Activated naive CD8-positive, alpha-beta T cell (primary cell): ENCODE results near the gene GLT8D2.

ENCODE experiments used
- H3K27ac Mint-ChIP-seq: one replicate; pipeline ENCODE4 v1.8.0; 2021; ENCODE audit warnings: mixed read lengths
- H3K27me3 Mint-ChIP-seq: one replicate; pipeline ENCODE4 v1.8.0; 2021; ENCODE audit warnings: mixed read lengths
- H3K36me3 Mint-ChIP-seq: one replicate; pipeline ENCODE4 v1.8.0; 2021; ENCODE audit warnings: mixed read lengths
- H3K4me1 Mint-ChIP-seq: one replicate; pipeline ENCODE4 v1.8.0; 2021; ENCODE audit warnings: low read depth, mixed read lengths
- H3K4me3 Mint-ChIP-seq: one replicate; pipeline ENCODE4 v1.8.0; 2021; ENCODE audit warnings: mild to moderate bottlenecking, mixed read lengths
- H3K9me3 Mint-ChIP-seq: one replicate; pipeline ENCODE4 v1.8.0; 2021; ENCODE audit warnings: low read depth, mixed read lengths

The GLT8D2 gene

DNA sequence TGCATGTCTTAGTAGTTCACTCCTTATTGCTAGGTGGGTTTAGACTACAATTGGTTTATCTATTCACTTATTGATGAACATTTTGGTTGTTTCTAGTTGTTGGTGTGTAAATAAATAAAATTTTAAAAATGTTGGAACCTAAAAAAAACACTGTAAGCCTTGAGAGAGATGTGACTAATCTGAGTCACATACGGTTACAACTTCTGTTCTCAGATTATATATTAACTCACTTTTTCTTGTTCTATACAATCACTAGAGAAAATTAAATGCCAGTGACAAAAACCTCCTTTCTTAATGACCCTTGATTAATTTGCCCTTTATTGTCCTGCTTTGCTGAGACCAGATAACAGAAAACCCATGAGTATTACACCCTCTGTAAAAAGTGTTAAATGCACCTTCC, 91.4 kb downstream of the GLT8D2 start:
- Mint-ChIP-seq H3K4me1 (peaks cover 26% of the 10 kb centered on the region), H3K36me3 (peaks cover 2% of the 10 kb centered on the region), H3K27ac (no peak overlapping the region), H3K9me3 (no peaks in the 10 kb centered on the region), H3K27me3 (no peaks in the 10 kb centered on the region), H3K4me3 (peak overlapping the region; percentile 33)

DNA sequence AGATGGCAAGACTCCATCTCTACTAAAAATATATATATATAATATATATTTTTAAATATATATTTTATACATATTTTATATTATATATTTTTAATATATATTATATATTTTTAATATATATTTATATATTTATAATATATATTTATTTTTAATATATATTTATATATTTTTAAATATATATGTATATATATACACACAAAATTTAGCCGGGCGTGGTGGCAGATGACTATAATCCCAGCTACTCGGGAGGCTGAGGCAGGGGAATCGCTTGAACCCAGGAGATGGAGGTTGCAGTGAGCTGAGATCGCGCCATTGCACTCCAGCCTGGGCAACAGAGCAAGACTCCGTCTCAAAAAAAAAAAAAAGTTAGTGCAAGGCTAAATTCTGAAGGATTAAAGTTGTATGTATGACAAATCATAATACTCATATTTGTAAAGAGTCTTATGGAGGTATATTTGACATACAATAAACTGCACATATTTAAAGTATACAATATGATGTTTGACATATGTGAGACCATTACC, 92.1 kb downstream of the GLT8D2 start:
- peaks cover 26% of the 10 kb centered on the region for H3K4me1 Mint-ChIP-seq
- H3K36me3 Mint-ChIP-seq: peaks cover 2% of the 10 kb centered on the region
- H3K9me3 Mint-ChIP-seq: no peaks in the 10 kb centered on the region
- peak overlapping the region; percentile 95 for H3K4me3 Mint-ChIP-seq
- H3K27me3 Mint-ChIP-seq: no peaks in the 10 kb centered on the region
- H3K27ac Mint-ChIP-seq: peak overlapping the region; percentile 98

DNA sequence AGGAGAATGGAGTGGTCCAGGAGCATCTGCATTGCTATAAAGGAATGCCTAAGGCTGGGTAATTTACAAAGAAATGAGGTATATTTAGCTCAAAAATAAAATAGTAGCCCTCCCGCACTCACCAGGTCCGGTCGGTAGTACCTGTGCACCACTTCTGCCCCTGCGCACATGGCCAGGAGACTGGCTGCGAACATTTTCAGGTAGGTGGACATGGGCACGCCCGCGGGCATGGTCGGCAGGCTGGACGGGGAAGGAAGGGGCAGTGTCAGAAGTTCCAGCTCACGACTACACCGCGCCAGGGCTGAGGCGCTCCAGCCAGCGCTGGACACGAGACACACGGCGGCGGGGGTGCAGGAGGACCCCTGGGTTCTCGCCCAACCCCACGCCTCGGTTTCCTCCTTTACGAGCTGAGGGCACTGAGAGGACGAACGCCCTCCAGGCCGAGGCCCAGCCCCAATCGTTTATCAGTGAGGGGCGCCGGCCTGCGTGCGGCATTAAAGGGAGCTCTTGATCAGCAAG, 93.4 kb downstream of the GLT8D2 start:
- H3K36me3 Mint-ChIP-seq: peaks cover 2% of the 10 kb centered on the region
- peak overlapping the region; percentile 95 for H3K4me3 Mint-ChIP-seq
- no peaks in the 10 kb centered on the region for H3K9me3 Mint-ChIP-seq
- peaks cover 36% of the 10 kb centered on the region for H3K4me1 Mint-ChIP-seq
- H3K27ac Mint-ChIP-seq: peak overlapping the region; percentile 98
- no peaks in the 10 kb centered on the region for H3K27me3 Mint-ChIP-seq

DNA sequence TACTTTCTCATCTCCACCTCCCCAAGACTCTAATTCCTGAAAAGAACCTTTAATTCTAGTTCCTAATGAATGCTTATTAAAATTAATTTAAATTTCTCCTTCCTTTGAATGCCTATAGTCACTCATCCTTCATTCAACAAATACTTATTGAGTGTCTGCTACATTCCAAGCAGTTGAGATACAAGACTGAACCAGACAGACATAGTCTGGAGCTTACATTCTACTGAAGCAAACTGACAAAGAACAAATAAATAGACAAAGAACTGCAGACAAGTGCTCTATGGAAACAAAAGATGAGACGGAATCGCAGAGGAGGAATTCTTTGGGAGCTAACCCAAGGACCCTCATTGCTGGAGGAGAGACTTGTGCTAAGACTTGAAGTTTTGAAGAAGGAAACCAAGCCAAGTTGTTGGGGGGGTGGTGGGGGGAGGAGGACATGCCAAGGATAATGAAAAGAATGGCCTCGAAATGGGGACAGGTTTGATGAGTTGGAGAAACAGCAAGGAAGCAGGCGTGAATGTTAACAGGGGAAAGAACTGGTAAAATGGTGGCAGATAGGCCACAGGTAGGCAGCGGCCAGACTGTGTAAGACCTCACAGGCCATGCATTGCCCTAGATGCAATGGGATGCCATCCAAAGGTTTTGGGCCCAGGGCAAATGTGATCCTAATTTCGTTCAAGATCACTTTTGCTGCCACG, 94.0 kb downstream of the GLT8D2 start:
- Mint-ChIP-seq H3K27me3 (no peaks in the 10 kb centered on the region), H3K36me3 (peaks cover 2% of the 10 kb centered on the region), H3K4me1 (peaks cover 36% of the 10 kb centered on the region), H3K4me3 (peak overlapping the region; percentile 95), H3K27ac (peak overlapping the region; percentile 98), H3K9me3 (no peaks in the 10 kb centered on the region)

DNA sequence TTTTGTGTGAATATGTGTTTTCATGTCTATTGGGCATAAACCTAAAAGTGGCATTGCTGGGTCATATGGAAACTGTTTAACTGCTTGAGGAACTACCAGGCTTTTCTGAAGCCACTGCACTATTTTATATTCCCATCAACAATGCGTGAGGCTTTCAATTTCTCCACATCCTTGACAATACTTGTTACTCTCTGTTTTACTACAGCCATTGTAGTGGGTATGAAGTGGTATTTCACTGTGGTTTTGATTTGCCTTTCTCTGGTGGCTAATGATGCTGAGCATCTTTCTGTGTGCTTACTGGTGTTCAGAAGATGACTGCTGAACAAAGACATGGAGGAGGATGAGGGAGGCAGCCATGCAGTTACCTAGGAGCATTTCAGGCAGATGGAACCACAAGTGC, 97.5 kb downstream of the GLT8D2 start:
- peaks cover 50% of the 10 kb centered on the region for H3K4me1 Mint-ChIP-seq
- H3K4me3 Mint-ChIP-seq: peak overlapping the region; percentile 2
- H3K27ac Mint-ChIP-seq: peak overlapping the region; percentile 82
- peaks cover 7% of the 10 kb centered on the region for H3K36me3 Mint-ChIP-seq
- H3K9me3 Mint-ChIP-seq: no peaks in the 10 kb centered on the region
- H3K27me3 Mint-ChIP-seq: no peaks in the 10 kb centered on the region

DNA sequence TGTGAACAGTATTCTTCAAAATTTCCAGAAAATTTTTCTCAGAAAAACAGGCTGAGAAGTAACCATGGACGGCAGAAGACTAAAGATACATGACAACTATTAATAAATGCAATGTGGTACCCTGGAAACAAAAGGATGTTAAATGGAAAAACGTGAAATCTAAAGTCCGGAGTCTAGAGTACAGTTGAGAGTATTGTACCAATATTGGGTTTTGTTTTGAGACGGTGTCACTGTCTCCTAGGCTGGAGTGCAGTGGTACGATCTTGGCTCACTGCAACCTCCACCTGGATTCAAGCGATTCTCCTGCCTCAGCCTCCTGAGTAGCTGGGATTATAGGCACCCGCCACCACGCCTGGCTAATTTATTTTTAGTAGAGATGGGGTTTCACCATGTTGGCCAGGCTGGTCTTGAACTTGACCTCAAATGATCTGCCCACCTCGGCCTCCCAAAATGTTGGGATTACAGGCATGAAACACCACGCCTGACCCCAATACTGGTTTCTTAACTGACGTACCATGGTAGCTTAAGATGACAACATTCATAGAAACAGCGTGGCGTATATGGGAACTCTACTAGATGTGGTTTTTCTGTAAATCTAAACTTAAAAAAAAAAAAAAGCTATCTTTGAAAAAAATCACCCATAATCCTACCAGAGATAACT, 101.1 kb downstream of the GLT8D2 start:
- H3K36me3 Mint-ChIP-seq: peaks cover 5% of the 10 kb centered on the region
- peak overlapping the region; percentile 75 for H3K27ac Mint-ChIP-seq
- peak overlapping the region; percentile 20 for H3K4me3 Mint-ChIP-seq
- peaks cover 36% of the 10 kb centered on the region for H3K4me1 Mint-ChIP-seq
- no peaks in the 10 kb centered on the region for H3K9me3 Mint-ChIP-seq
- no peaks in the 10 kb centered on the region for H3K27me3 Mint-ChIP-seq

DNA sequence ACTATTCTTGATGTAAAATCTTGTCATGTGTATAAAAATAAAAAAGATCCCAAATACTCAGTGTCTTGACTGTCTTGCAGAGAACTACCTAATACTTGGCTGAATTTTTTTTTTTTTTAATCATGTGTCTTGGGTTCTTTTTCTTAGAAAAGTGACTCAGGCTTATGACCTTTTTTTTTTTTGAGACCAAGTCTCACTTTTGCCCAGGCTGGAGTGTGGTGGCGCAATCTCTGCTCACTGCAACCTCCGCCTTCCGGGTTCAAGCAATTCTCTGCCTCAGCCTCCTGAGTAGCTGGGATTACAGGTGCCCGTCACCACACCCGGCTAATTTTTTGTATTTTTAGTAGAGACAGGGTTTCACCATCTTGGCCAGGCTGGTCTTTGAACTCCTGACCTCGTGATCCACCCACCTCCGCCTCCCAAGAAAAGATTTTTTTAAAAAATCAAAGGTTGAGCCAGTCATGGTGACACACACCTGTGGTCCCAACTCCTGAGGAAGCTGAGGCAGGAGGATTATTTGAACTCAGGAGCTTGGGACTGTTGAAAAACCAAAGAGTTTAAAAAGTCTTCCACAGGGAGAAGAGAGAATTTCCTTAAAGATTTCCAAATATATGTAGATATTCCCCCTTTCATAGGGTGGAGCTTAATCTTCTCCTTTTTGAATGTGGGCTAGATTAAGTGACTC, 102.0 kb downstream of the GLT8D2 start:
- no peak overlapping the region for H3K4me3 Mint-ChIP-seq
- H3K4me1 Mint-ChIP-seq: peaks cover 38% of the 10 kb centered on the region
- H3K27ac Mint-ChIP-seq: peak overlapping the region; percentile 75
- peaks cover 8% of the 10 kb centered on the region for H3K36me3 Mint-ChIP-seq
- H3K9me3 Mint-ChIP-seq: no peaks in the 10 kb centered on the region
- no peaks in the 10 kb centered on the region for H3K27me3 Mint-ChIP-seq

DNA sequence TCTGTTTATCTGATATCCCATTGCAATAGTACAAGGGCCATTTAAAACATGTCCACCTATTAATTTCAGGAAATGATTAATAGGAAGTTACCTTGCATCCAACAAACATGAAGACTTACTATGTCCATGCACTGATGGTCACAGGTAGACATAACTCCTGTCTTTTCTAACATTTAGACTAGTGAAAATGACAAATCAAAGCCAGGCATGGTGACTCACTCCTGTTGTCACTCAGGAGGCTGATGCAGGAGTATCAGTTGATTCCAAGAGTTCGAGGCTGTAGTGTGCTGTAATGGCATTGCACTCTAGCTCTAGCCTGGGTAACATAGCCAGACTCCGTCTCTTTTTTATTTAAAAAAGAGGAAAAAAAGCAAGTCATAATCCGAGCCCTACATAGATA, 105.0 kb downstream of the GLT8D2 start:
- peaks cover 15% of the 10 kb centered on the region for H3K36me3 Mint-ChIP-seq
- H3K27ac Mint-ChIP-seq: peak overlapping the region; percentile 10
- H3K27me3 Mint-ChIP-seq: no peaks in the 10 kb centered on the region
- H3K4me1 Mint-ChIP-seq: peaks cover 40% of the 10 kb centered on the region
- no peak overlapping the region for H3K4me3 Mint-ChIP-seq
- H3K9me3 Mint-ChIP-seq: no peaks in the 10 kb centered on the region
